Activated T-helper 9 cell treated with anti-CD3 and anti-CD28 coated beads, Interleukin-2, amount 50 U/mL, for 16 hours (primary cell): Measurements from ENCODE around the gene TNFRSF1A.
"Not testable (repeated sequence)": the region's sequence is repeated elsewhere in the genome, so short reads cannot be mapped to it uniquely, and the experiment has no call there.

ENCODE experiments used
- DNase-seq: peaks from one replicate; pipeline ENCODE4 v3.0.0-alpha.2; 2020; ENCODE audit warnings: low read depth

Gene TNFRSF1A

GRCh38 chr12:6302621-6303020 is 39.3 kb downstream of the TNFRSF1A start:
- DNase-seq, result no peak

- DNase-seq, result no peak
Observed at GRCh38 chr12:6301721-6302120, 40.2 kb downstream of the TNFRSF1A start.

- DNase-seq, result no peak
Observed at GRCh38 chr12:6297170-6297569, 44.7 kb downstream of the TNFRSF1A start.

GRCh38 chr12:6295094-6295811 is 46.6 kb downstream of the TNFRSF1A start:
- no peak for DNase-seq

GRCh38 chr12:6294156-6295093 is 47.5 kb downstream of the TNFRSF1A start:
- DNase-seq, result no peak

- no peak for DNase-seq
Observed at GRCh38 chr12:6292606-6293005, 49.3 kb downstream of the TNFRSF1A start.

GRCh38 chr12:6289906-6290305 is 52.0 kb downstream of the TNFRSF1A start:
- DNase-seq, result not testable (repeated sequence)

GRCh38 chr12:6289081-6289480 is 52.8 kb downstream of the TNFRSF1A start:
- DNase-seq, result not testable (repeated sequence)

GRCh38 chr12:6288235-6288634 is 53.6 kb downstream of the TNFRSF1A start:
- DNase-seq, result no peak

- no peak for DNase-seq
Observed at GRCh38 chr12:6285532-6286306, 56.2 kb downstream of the TNFRSF1A start.

- DNase-seq, result peak; percentile 45
Observed at GRCh38 chr12:6285063-6285477, 56.8 kb downstream of the TNFRSF1A start.

GRCh38 chr12:6284273-6284672 is 57.6 kb downstream of the TNFRSF1A start:
- no peak for DNase-seq

GRCh38 chr12:6282453-6282840 is 59.4 kb downstream of the TNFRSF1A start:
- no peak for DNase-seq

GRCh38 chr12:6281081-6281809 is 60.6 kb downstream of the TNFRSF1A start:
- no peak for DNase-seq

GRCh38 chr12:6280672-6281071 is 61.2 kb downstream of the TNFRSF1A start:
- DNase-seq, result no peak

GRCh38 chr12:6280053-6280469 is 61.8 kb downstream of the TNFRSF1A start:
- DNase-seq, result no peak

GRCh38 chr12:6279631-6280030 is 62.2 kb downstream of the TNFRSF1A start:
- no peak for DNase-seq

- no peak for DNase-seq
Observed at GRCh38 chr12:6279256-6279628, 62.6 kb downstream of the TNFRSF1A start.
